ENCODE data around the gene AKAP13.

DNA sequence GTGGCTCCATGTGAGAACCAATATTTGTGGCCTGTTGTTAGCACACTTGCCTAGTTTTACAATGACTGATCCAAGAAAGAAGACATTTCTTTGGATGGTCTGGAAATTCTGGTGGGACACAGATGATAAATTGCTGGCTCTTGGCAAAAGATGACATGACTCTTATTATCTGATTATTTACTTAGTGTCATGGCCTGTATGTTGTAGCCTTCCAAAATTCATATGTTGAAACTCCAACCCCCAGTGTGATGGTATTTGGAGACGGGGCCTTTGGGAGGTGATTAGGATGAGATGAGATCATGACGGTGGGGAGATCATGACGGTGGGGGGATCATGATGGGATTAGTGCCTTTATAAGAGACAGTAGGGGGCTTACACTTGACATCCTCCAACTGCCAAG lies 30.0 kb upstream of the AKAP13 start:
- TF ChIP-seq EZH2 (IDR thresholded peaks at IDR 0.05; ENCODE audit: borderline replicate concordance, insufficient read depth, low read length, poor library complexity, severe bottlenecking) (no peak), MXI1 (conservative IDR thresholded peaks at IDR 0.05; ENCODE audit: poor library complexity, severe bottlenecking) (no peak), RAD21 (conservative IDR thresholded peaks at IDR 0.05) (no peak), POLR2AphosphoS5 (IDR thresholded peaks at IDR 0.05) (no peak), SMC3 (conservative IDR thresholded peaks at IDR 0.05; ENCODE audit: poor library complexity) (no peak)
- TF ChIP-seq, protein P1, sequence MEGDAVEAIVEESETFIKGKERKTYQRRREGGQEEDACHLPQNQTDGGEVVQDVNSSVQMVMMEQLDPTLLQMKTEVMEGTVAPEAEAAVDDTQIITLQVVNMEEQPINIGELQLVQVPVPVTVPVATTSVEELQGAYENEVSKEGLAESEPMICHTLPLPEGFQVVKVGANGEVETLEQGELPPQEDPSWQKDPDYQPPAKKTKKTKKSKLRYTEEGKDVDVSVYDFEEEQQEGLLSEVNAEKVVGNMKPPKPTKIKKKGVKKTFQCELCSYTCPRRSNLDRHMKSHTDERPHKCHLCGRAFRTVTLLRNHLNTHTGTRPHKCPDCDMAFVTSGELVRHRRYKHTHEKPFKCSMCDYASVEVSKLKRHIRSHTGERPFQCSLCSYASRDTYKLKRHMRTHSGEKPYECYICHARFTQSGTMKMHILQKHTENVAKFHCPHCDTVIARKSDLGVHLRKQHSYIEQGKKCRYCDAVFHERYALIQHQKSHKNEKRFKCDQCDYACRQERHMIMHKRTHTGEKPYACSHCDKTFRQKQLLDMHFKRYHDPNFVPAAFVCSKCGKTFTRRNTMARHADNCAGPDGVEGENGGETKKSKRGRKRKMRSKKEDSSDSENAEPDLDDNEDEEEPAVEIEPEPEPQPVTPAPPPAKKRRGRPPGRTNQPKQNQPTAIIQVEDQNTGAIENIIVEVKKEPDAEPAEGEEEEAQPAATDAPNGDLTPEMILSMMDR (IDR thresholded peaks at IDR 0.05; ENCODE audit: poor library complexity, severe bottlenecking): no peak

All from neural cell (in vitro differentiated cells).